Esophagus squamous epithelium (tissue), 4 donors: ENCODE data around the gene ADARB2.

Source experiments
- CTCF ChIP-seq, 6 experiments: fragments of 450-650 bp in 4 of 6; fragments of 200-600 bp in 2 of 6; sonication (generic) in 2 of 6; IDR thresholded peaks; one replicate each; pipeline ENCODE4 v1.5.1; 2016 to 2019; ENCODE audit warnings: antibody characterized with exemption in 6 of 6, mild to moderate bottlenecking in 4 of 6, moderate library complexity in 4 of 6
- POLR2A ChIP-seq, 4 donors: fragments of 450-650 bp; IDR thresholded peaks; one replicate each; pipeline ENCODE4 v1.6.1; 2017; ENCODE audit warnings: antibody characterized with exemption in 4 of 4, mild to moderate bottlenecking in 4 of 4, moderate library complexity in 3 of 4

GRCh38 chr10:1206601-1207000, 530.7 kb downstream of the ADARB2 start:
- TF ChIP-seq CTCF (IDR thresholded peaks at IDR 0.05) (no peak), POLR2A (IDR thresholded peaks at IDR 0.05) (no peak)
